Ishikawa (cell line): Measurements from ENCODE around the gene PLCG1.

Source experiments
- CEBPB ChIP-seq: IDR thresholded peaks from 2 replicates; pipeline ENCODE4 v1.6.1; 2012
- EGR1 ChIP-seq: IDR thresholded peaks from 2 replicates; pipeline ENCODE4 v1.6.1; 2012
- EP300 ChIP-seq: IDR thresholded peaks from 2 replicates; pipeline ENCODE4 v1.6.1; 2012; ENCODE audit warnings: borderline replicate concordance
- RAD21 ChIP-seq: IDR thresholded peaks from 2 replicates; pipeline ENCODE4 v1.6.1; 2012; ENCODE audit warnings: low read depth
- YY1 ChIP-seq: IDR thresholded peaks from 2 replicates; pipeline ENCODE4 v1.6.1; 2012; ENCODE audit warnings: low read depth
- TF ChIP-seq, protein P1 (sequence below): IDR thresholded peaks from 2 replicates; pipeline ENCODE4 v1.6.1; 2012
- TF ChIP-seq, protein P2 (sequence below): IDR thresholded peaks from 2 replicates; pipeline ENCODE4 v1.6.1; 2012; ENCODE audit warnings: low read depth, mild to moderate bottlenecking

DNA sequence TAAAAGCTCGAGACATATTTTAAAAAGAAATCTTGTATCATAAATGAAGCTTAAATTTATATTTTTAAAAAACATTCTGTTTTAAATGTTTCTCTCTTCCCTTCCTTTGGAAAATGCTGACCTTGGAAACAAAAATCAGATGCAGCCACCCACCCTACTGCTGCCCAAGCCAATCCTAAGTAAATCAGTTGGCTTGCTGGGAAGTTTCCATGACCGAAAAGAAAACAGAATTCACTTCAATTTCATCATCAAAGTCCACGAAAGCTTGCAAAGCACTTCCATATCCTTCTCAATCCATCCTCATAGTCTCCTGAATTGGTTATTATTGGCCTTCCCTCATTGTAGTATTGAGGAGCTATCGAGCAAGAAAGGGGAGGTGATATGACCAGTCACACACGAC lies 80.1 kb downstream of the PLCG1 start:
- TF ChIP-seq EP300, result no peak
- TF ChIP-seq EGR1, result no peak
- TF ChIP-seq YY1, result no peak
- TF ChIP-seq RAD21, result no peak
- no peak for TF ChIP-seq CEBPB
- TF ChIP-seq, protein P1, sequence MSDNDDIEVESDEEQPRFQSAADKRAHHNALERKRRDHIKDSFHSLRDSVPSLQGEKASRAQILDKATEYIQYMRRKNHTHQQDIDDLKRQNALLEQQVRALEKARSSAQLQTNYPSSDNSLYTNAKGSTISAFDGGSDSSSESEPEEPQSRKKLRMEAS, result no peak
- TF ChIP-seq, protein P2, sequence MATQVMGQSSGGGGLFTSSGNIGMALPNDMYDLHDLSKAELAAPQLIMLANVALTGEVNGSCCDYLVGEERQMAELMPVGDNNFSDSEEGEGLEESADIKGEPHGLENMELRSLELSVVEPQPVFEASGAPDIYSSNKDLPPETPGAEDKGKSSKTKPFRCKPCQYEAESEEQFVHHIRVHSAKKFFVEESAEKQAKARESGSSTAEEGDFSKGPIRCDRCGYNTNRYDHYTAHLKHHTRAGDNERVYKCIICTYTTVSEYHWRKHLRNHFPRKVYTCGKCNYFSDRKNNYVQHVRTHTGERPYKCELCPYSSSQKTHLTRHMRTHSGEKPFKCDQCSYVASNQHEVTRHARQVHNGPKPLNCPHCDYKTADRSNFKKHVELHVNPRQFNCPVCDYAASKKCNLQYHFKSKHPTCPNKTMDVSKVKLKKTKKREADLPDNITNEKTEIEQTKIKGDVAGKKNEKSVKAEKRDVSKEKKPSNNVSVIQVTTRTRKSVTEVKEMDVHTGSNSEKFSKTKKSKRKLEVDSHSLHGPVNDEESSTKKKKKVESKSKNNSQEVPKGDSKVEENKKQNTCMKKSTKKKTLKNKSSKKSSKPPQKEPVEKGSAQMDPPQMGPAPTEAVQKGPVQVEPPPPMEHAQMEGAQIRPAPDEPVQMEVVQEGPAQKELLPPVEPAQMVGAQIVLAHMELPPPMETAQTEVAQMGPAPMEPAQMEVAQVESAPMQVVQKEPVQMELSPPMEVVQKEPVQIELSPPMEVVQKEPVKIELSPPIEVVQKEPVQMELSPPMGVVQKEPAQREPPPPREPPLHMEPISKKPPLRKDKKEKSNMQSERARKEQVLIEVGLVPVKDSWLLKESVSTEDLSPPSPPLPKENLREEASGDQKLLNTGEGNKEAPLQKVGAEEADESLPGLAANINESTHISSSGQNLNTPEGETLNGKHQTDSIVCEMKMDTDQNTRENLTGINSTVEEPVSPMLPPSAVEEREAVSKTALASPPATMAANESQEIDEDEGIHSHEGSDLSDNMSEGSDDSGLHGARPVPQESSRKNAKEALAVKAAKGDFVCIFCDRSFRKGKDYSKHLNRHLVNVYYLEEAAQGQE, result no peak
